ENCODE data around the gene SLIT3.

DNA sequence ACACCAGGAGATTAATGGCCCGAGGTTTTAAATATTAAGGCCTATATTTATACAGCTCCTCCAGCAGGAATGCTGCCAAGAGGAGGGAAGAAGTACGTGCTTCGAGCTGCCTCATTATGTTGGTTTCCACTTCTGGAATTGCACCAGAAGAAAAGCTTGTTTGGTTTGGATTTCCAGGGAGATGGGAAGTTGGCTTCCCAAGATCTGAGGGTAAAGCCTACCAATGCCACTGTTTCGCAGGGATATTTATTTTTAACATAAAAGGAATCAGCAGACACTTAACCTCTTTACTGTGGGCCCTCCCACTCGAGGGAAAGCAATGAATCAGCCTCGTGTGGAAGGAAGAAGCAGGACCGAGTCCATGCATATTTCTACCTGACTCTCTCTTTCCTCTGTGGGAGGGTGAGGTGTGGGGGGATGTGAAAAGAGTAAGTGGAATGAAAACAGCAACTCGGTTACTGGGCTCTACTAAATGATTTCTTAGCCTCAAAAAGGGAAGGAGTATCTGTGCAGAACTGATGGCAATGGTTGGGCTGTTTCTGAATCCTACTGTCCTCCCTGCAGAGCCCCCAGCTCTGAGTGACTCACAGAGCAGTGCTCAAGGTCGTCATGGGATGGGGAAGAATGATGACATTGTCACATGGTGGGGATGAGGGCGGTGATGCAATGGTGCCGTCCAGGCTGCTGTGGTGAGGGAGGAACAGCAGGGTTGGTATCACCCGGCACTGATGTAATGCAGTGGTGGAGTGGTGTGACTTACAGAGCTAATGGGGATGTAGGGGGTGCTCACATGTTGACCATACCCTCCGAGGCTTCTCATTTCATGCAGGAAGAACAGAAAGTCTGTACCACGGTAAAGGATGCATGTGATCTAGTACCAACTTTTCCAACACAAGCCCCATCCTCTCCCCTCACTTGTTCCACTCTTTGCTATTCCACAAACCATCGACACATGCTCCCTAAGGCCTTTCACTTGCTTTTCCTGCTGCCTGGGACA lies 506.8 kb downstream of the SLIT3 start:
- TF ChIP-seq, protein P1, sequence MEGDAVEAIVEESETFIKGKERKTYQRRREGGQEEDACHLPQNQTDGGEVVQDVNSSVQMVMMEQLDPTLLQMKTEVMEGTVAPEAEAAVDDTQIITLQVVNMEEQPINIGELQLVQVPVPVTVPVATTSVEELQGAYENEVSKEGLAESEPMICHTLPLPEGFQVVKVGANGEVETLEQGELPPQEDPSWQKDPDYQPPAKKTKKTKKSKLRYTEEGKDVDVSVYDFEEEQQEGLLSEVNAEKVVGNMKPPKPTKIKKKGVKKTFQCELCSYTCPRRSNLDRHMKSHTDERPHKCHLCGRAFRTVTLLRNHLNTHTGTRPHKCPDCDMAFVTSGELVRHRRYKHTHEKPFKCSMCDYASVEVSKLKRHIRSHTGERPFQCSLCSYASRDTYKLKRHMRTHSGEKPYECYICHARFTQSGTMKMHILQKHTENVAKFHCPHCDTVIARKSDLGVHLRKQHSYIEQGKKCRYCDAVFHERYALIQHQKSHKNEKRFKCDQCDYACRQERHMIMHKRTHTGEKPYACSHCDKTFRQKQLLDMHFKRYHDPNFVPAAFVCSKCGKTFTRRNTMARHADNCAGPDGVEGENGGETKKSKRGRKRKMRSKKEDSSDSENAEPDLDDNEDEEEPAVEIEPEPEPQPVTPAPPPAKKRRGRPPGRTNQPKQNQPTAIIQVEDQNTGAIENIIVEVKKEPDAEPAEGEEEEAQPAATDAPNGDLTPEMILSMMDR (IDR thresholded peaks at IDR 0.05), result no peak
- no peak for TF ChIP-seq POLR2A (IDR thresholded peaks at IDR 0.05)

All from Peyer's patch (tissue), 4 donors.